Esophagus (tissue), 2 donors: Measurements from ENCODE around the gene PRELP. TPM values are rescaled to one million over a fixed set of nuclear protein-coding genes. Genes with fewer than 3 reads are reported as not detected.

ENCODE experiments used
- polyA plus RNA-seq, 2 donors: library from polyadenylated mRNA; stranded (reverse); fragments of 200-250 nt; gene quantifications; one replicate each; pipeline ENCODE4 v1.2.3, GENCODE V29; 2013
- donor health status: healthy with polysubstance abuse.
- donor health status: Bipolar disorder and iron deficiency.

Gene PRELP
- polyA plus RNA-seq, 2 donors, result 6.5 to 27.8 TPM

Other genes with a start within 250 kb of the PRELP start
- under 1 TPM in 1 of 2 donors, not detected in 1; 0.01 TPM for gene CHIT1, start 246.1 kb upstream of the PRELP start, polyA plus RNA-seq
- gene BTG2, start 170.3 kb upstream of the PRELP start, polyA plus RNA-seq, result 10 to 100 TPM in 1 of 2 donors, 1 to 10 TPM in 1; 9.4 to 27.3 TPM
- gene FMOD, start 124.7 kb upstream of the PRELP start, polyA plus RNA-seq, result 1 to 10 TPM; 1.7 to 4.4 TPM
- gene OPTC, start 18.3 kb downstream of the PRELP start, polyA plus RNA-seq, result not detected
- 10 to 100 TPM; 17.7 to 19.3 TPM for gene ATP2B4, start 151.0 kb downstream of the PRELP start, polyA plus RNA-seq